Stimulated activated CD4-positive, alpha-beta T cell treated with anti-CD3 and anti-CD28 coated beads, Interleukin-4, amount 100 ng/mL, for 1 hour (primary cell): ENCODE data around the gene ACTRT1.

Source experiments
- DNase-seq: peaks from one replicate; pipeline ENCODE4 v3.0.0-alpha.2; 2020

ACTRT1 gene

GRCh38 chrX:128052303-128052702 lies at the start of gene ACTRT1:
Gene ACTRT1 (minus strand): TSS chrX:128052403. CDS start chrX:128052206, 197 bp downstream.
- no peak for DNase-seq

GRCh38 chrX:128078545-128078944 lies 26.3 kb upstream of the ACTRT1 start:
- no peak for DNase-seq

GRCh38 chrX:128057421-128057820 lies 5.2 kb upstream of the ACTRT1 start:
- no peak for DNase-seq

- DNase-seq = no peak
Measured at GRCh38 chrX:128051526-128051925, 677 bp downstream of the ACTRT1 start.

GRCh38 chrX:128035318-128035717 lies 16.9 kb downstream of the ACTRT1 start:
- no peak for DNase-seq

GRCh38 chrX:128021566-128021965 lies 30.6 kb downstream of the ACTRT1 start:
- DNase-seq = no peak

- no peak for DNase-seq
Measured at GRCh38 chrX:128020701-128021100, 31.5 kb downstream of the ACTRT1 start.

GRCh38 chrX:128019218-128019617 lies 33.0 kb downstream of the ACTRT1 start:
- no peak for DNase-seq

- no peak for DNase-seq
Measured at GRCh38 chrX:128012015-128012414, 40.2 kb downstream of the ACTRT1 start.

GRCh38 chrX:128007882-128008281 lies 44.3 kb downstream of the ACTRT1 start:
- DNase-seq = no peak
